ENCODE measurements around the gene MAML3.

GRCh38 chr4:139800082-139800481 is 353.9 kb downstream of the MAML3 start:
- TF ChIP-seq POLR2A (IDR thresholded peaks at IDR 0.05), result no peak
- TF ChIP-seq, protein P1, sequence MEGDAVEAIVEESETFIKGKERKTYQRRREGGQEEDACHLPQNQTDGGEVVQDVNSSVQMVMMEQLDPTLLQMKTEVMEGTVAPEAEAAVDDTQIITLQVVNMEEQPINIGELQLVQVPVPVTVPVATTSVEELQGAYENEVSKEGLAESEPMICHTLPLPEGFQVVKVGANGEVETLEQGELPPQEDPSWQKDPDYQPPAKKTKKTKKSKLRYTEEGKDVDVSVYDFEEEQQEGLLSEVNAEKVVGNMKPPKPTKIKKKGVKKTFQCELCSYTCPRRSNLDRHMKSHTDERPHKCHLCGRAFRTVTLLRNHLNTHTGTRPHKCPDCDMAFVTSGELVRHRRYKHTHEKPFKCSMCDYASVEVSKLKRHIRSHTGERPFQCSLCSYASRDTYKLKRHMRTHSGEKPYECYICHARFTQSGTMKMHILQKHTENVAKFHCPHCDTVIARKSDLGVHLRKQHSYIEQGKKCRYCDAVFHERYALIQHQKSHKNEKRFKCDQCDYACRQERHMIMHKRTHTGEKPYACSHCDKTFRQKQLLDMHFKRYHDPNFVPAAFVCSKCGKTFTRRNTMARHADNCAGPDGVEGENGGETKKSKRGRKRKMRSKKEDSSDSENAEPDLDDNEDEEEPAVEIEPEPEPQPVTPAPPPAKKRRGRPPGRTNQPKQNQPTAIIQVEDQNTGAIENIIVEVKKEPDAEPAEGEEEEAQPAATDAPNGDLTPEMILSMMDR (IDR thresholded peaks at IDR 0.05), result no peak

Data from lower leg skin (tissue), 3 donors.